ENCODE measurements around the gene CRTAP. TPM values are rescaled to one million over a fixed set of nuclear protein-coding genes. Genes with fewer than 3 reads are reported as not detected.

CRTAP gene
- total RNA-seq, 1 donor from 2014 or later, result 221 TPM

GRCh38 chr3:33081812-33082211, 32.0 kb upstream of the CRTAP start:
- TF ChIP-seq, protein P1, sequence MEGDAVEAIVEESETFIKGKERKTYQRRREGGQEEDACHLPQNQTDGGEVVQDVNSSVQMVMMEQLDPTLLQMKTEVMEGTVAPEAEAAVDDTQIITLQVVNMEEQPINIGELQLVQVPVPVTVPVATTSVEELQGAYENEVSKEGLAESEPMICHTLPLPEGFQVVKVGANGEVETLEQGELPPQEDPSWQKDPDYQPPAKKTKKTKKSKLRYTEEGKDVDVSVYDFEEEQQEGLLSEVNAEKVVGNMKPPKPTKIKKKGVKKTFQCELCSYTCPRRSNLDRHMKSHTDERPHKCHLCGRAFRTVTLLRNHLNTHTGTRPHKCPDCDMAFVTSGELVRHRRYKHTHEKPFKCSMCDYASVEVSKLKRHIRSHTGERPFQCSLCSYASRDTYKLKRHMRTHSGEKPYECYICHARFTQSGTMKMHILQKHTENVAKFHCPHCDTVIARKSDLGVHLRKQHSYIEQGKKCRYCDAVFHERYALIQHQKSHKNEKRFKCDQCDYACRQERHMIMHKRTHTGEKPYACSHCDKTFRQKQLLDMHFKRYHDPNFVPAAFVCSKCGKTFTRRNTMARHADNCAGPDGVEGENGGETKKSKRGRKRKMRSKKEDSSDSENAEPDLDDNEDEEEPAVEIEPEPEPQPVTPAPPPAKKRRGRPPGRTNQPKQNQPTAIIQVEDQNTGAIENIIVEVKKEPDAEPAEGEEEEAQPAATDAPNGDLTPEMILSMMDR (IDR thresholded peaks at IDR 0.05), result no peak
- Histone ChIP-seq H3K27ac (no peak overlapping the region), H3K36me3 (no peaks in the 10 kb centered on the region), H3K4me3 (no peak overlapping the region), H3K27me3 (no peaks in the 10 kb centered on the region), H3K4me1 (no peaks in the 10 kb centered on the region), H3K9me3 (no peaks in the 10 kb centered on the region)
- DNase-seq, result no peak
- intact Hi-C loops (cut with DNase I), result no loop called here
- ATAC-seq, result no peak

DNA sequence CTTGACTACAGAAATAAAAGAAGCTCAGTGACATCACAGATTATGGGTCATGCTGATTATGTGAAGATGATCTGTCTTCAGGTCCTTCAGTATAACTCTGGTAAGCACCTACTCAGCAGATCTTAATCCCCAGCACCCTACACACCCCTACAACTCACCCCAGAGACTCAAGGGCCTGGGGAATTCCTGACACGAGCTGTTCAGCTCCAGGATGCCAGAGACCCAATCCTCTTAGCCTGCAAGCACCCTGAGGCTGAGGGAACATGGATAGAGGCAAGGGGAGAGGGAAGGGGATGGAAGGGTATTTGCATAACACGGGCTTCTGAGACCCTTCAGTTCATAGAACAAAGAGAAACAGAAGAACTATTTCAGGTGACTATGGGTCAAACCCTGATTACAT, 29.9 kb upstream of the CRTAP start:
- Histone ChIP-seq H3K36me3 (no peaks in the 10 kb centered on the region), H3K4me3 (no peak overlapping the region), H3K27ac (no peak overlapping the region), H3K27me3 (no peaks in the 10 kb centered on the region), H3K9me3 (no peaks in the 10 kb centered on the region), H3K4me1 (no peaks in the 10 kb centered on the region)
- intact Hi-C loops (cut with DNase I), result no loop called here
- TF ChIP-seq, protein P1 (IDR thresholded peaks at IDR 0.05), result no peak
- ATAC-seq (no peak), DNase-seq (no peak)

DNA sequence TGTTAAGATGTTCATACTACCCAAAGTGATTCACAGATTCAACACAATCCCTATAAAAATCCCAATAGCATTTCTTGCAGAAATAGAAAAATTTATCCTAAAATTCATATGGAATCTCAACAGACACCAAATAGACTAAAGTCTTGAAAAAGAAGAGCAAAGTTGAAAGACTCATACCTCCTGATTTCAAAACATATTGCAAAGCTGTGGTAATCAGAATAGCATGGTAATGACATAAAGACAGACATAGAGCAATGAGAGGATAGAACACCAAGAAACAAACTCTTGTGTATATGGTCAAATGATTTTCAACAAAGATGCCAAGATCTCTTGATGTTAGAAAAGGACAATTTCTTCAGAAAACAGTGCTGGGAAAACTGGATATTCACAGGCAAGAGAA, 25.1 kb upstream of the CRTAP start:
- intact Hi-C loops (cut with DNase I), result no loop called here
- TF ChIP-seq, protein P1 (IDR thresholded peaks at IDR 0.05), result no peak
- H3K27me3 ChIP-seq, result no peaks in the 10 kb centered on the region

DNA sequence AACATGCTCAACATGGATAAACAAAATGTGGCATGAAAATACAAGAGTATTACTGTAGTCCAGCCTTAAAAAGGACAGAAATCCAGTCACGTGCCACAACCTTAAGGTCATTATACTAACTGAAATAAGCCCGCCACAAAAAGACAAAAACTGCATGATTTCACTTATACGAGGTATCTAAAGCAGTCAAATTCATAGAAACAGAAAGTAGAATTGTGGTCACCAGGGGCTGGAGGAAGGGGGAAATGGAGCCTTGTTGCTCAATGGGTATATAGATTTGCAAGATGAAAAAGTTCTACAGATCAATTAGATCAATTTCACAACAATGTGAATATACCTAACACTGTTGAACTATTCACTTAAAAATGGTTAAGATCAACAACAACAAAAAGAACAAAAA, 24.3 kb upstream of the CRTAP start:
- Histone ChIP-seq H3K4me3 (no peak overlapping the region), H3K27me3 (no peaks in the 10 kb centered on the region), H3K4me1 (peaks cover 8% of the 10 kb centered on the region), H3K27ac (no peak overlapping the region), H3K36me3 (peaks cover 22% of the 10 kb centered on the region), H3K9me3 (no peaks in the 10 kb centered on the region)
- intact Hi-C loops (cut with DNase I), result no loop called here
- DNase-seq, result no peak
- peak; percentile 40 for ATAC-seq
- TF ChIP-seq, protein P1 (IDR thresholded peaks at IDR 0.05), result no peak

More for the DNA sequence above, 25.1 kb upstream of the CRTAP start:
- H3K4me1 ChIP-seq, result peaks cover 8% of the 10 kb centered on the region
- DNase-seq, result no peak
- H3K27ac ChIP-seq, result no peak overlapping the region
- no peak overlapping the region for H3K4me3 ChIP-seq
- no peaks in the 10 kb centered on the region for H3K9me3 ChIP-seq
- H3K36me3 ChIP-seq, result peaks cover 22% of the 10 kb centered on the region
- ATAC-seq, result no peak

- TF ChIP-seq, protein P1 (IDR thresholded peaks at IDR 0.05), result no peak
- peaks cover 22% of the 10 kb centered on the region for H3K36me3 ChIP-seq
Measured at GRCh38 chr3:33091746-33092145, 22.1 kb upstream of the CRTAP start.

More at GRCh38 chr3:33091746-33092145, 22.1 kb upstream of the CRTAP start:
- DNase-seq (no peak), ATAC-seq (no peak)
- Histone ChIP-seq H3K27me3 (no peaks in the 10 kb centered on the region), H3K4me1 (peaks cover 13% of the 10 kb centered on the region), H3K9me3 (no peaks in the 10 kb centered on the region), H3K27ac (no peak overlapping the region), H3K4me3 (no peak overlapping the region)
- intact Hi-C loops (cut with DNase I), result no loop called here
